GM12875 (cell line): Measurements from ENCODE around the gene SOCS3.

Experiments
- H3K4me3 ChIP-seq: one replicate; pipeline ENCODE4 v1.5.1; 2011; ENCODE audit warnings: low read depth, low read length, control low read depth
- TF ChIP-seq, protein P1 (sequence below): IDR thresholded peaks from 2 replicates; pipeline ENCODE4 v1.5.1; 2011; ENCODE audit warnings: low read depth, mild to moderate bottlenecking, control low read depth, inconsistent platforms, low read length, moderate library complexity, borderline replicate concordance; ENCODE audit not compliant: insufficient read depth

Gene SOCS3

DNA sequence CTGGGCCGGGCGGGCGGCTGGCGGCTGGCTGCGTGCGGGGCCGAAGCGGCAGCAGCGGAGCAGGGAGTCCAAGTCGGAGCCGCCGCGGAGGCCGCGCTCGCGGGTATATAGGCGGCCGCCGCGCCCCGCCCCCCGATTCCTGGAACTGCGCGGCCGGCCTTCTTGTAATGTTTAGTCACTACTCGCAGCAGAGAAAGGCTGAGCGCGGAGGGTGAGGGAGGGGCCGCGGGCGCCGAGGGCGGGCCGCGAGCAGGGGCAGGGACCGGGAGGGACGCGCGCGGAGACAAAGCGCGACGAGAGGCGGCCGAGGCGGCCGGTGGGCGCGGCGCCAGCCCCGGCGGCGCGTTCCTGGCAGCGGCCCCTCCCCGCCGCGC is at the start of gene SOCS3:
Gene SOCS3 (minus strand): TSS at position 81 of the 374 bp plus-strand sequence. CDS start 982 bp downstream, outside the sequence.
- TF ChIP-seq, protein P1, sequence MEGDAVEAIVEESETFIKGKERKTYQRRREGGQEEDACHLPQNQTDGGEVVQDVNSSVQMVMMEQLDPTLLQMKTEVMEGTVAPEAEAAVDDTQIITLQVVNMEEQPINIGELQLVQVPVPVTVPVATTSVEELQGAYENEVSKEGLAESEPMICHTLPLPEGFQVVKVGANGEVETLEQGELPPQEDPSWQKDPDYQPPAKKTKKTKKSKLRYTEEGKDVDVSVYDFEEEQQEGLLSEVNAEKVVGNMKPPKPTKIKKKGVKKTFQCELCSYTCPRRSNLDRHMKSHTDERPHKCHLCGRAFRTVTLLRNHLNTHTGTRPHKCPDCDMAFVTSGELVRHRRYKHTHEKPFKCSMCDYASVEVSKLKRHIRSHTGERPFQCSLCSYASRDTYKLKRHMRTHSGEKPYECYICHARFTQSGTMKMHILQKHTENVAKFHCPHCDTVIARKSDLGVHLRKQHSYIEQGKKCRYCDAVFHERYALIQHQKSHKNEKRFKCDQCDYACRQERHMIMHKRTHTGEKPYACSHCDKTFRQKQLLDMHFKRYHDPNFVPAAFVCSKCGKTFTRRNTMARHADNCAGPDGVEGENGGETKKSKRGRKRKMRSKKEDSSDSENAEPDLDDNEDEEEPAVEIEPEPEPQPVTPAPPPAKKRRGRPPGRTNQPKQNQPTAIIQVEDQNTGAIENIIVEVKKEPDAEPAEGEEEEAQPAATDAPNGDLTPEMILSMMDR, result no peak
- peak within 1 kb of the TSS; percentile 36 for H3K4me3 ChIP-seq

GRCh38 chr17:78409191-78409928 is 49.5 kb upstream of the SOCS3 start:
- TF ChIP-seq, protein P1, result no peak
- H3K4me3 ChIP-seq, result no peak overlapping the region

- H3K4me3 ChIP-seq, result no peak overlapping the region
- TF ChIP-seq, protein P1, result no peak
Observed at GRCh38 chr17:78408476-78409050, 48.7 kb upstream of the SOCS3 start.

DNA sequence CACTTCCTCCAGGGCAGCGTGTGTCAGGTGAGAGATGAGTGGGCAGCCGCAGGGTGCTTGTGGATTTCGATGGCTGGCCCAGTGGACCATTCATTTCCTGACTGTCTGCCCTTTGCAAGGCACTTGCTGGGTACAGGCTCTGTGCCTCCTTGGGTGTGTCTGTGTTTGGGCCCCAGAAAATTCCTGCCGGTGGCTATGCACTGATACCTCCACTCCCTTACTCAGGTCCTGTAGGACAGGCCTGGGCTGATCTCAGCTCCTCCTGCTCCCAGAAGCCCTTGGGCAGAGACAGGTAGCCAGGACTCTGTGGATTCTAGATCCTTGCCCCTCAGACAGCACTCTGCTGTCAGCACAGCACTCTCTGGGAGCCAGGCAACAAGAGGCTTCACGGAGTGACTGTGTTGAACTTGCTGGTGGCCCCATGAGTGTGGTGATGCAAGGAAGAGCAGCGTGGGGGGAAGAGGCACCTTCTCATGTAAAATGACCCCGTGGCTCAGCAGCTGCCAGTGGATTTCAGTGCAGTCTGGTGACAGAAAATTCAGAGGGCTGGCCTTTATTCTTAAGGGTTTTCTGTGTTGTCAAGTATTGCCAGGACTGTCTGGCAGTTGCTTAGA is 47.6 kb upstream of the SOCS3 start:
- H3K4me3 ChIP-seq, result no peak overlapping the region
- TF ChIP-seq, protein P1, result no peak

DNA sequence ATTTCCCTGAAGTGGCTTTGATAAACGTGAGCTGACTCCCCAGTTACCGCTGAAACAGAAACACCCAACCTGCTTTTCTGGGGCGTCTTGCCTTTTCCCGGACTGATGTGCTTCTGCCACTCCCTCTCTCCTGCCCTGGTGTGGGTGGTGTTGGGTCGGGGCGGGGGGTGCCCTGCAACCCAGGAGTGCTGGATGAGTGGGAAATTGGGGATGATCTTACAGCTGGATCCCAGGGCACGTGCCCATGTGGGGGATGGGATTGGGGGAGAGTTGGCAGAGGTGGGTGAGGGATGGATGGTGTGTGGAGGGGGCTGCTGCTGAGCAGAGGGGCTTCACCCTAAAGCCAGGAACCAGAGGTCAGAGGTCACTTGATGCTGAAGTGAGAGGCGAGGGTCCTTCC is 47.0 kb upstream of the SOCS3 start:
- TF ChIP-seq, protein P1, result no peak
- H3K4me3 ChIP-seq, result no peak overlapping the region

DNA sequence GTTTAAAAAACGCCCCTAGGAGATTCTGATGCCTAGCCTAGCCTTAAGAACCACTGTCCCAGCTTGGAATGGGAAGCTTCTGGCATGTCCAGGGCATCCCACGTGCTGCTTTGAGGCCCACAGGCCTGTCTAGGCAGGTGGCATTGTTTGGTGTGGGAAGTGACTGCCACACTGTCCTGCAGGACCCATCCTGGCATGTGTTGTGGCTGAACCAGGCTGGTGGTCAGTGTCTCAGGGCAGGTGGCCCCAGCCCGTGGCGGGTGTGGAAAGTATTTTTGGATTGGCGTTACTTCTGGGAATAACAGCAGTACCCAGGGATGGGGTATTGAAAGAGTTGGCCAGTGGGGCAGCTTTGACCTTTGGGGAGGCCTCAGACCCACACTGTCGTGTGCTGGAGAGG is 46.5 kb upstream of the SOCS3 start:
- no peak overlapping the region for H3K4me3 ChIP-seq
- TF ChIP-seq, protein P1, result no peak
